HL-60 (cell line): Measurements from ENCODE around the gene SDSL.

Experiments used
- POLR2AphosphoS5 ChIP-seq: IDR thresholded peaks from 2 replicates; pipeline ENCODE4 v1.6.1; 2012; ENCODE audit warnings: low read depth
- REST ChIP-seq: IDR thresholded peaks from 2 replicates; pipeline ENCODE4 v1.6.1; 2012; ENCODE audit warnings: low read depth; ENCODE audit not compliant: insufficient replicate concordance

DNA sequence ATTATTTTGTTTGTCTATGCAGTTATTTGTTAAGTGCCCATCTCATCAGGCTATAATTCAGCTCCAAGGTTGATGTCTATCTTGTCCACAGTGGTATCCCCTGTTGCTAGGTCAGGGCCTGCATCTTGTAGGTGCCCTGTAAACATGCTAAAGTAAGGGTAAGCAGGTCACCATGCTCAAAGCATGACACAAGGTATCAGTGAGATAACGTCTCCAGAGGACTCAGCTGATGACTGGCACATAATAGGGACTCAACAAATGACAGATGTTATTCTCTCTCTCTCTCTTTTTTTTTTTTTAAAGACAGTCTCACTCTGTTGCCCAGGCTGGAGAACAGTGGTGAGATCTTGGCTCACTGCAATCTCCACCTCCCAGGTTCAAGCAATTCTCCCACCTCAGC is 2.3 kb downstream of the SDSL start:
- TF ChIP-seq POLR2AphosphoS5 (no peak), REST (no peak)
